Ishikawa (cell line): ENCODE results near the gene KIRREL3.

Source experiments
- CEBPB ChIP-seq: IDR thresholded peaks from 2 replicates; pipeline ENCODE4 v1.6.1; 2012
- CREB1 ChIP-seq: IDR thresholded peaks from 2 replicates; pipeline ENCODE4 v1.6.1; 2012; ENCODE audit warnings: low read depth
- EGR1 ChIP-seq: IDR thresholded peaks from 2 replicates; pipeline ENCODE4 v1.6.1; 2012
- EP300 ChIP-seq: IDR thresholded peaks from 2 replicates; pipeline ENCODE4 v1.6.1; 2012; ENCODE audit warnings: borderline replicate concordance
- FOXM1 ChIP-seq: IDR thresholded peaks from 2 replicates; pipeline ENCODE4 v1.6.1; 2012; ENCODE audit warnings: low read depth, borderline replicate concordance
- MAX ChIP-seq: IDR thresholded peaks from 2 replicates; pipeline ENCODE4 v1.6.1; 2012
- NFIC ChIP-seq: IDR thresholded peaks from 2 replicates; pipeline ENCODE4 v1.6.1; 2012
- RAD21 ChIP-seq: IDR thresholded peaks from 2 replicates; pipeline ENCODE4 v1.6.1; 2012; ENCODE audit warnings: low read depth
- REST ChIP-seq: IDR thresholded peaks from 2 replicates; pipeline ENCODE4 v1.6.1; 2012; ENCODE audit warnings: low read depth, mild to moderate bottlenecking
- TAF1 ChIP-seq: IDR thresholded peaks from 2 replicates; pipeline ENCODE4 v1.6.1; 2012; ENCODE audit warnings: low read depth, mild to moderate bottlenecking
- TCF12 ChIP-seq: IDR thresholded peaks from 2 replicates; pipeline ENCODE4 v1.6.1; 2012; ENCODE audit warnings: low read depth
- TEAD4 ChIP-seq: IDR thresholded peaks from 2 replicates; pipeline ENCODE4 v1.6.1; 2012
- USF1 ChIP-seq: IDR thresholded peaks from 2 replicates; pipeline ENCODE4 v1.6.1; 2012
- YY1 ChIP-seq: IDR thresholded peaks from 2 replicates; pipeline ENCODE4 v1.6.1; 2012; ENCODE audit warnings: low read depth
- ZBTB7A ChIP-seq: IDR thresholded peaks from 2 replicates; pipeline ENCODE4 v1.6.1; 2012; ENCODE audit warnings: low read depth

Gene KIRREL3

GRCh38 chr11:127000291-127000968, at the start of gene KIRREL3:
TSS of gene KIRREL3 (minus strand) at chr11:127000770.
- TF ChIP-seq EP300 (no peak), TCF12 (no peak), USF1 (no peak)

GRCh38 chr11:127050186-127050585, 49.6 kb upstream of the KIRREL3 start:
- TF ChIP-seq MAX (no peak), RAD21 (no peak), NFIC (no peak), FOXM1 (no peak), CEBPB (no peak), EP300 (no peak), YY1 (no peak)

GRCh38 chr11:127049486-127049885, 48.9 kb upstream of the KIRREL3 start:
- TF ChIP-seq EGR1 (no peak), CREB1 (no peak), RAD21 (no peak), CEBPB (no peak), REST (no peak), NFIC (no peak), MAX (no peak), USF1 (no peak), EP300 (no peak), TEAD4 (no peak), ZBTB7A (no peak), YY1 (no peak), TAF1 (no peak), FOXM1 (no peak), TCF12 (no peak)

- no peak for TF ChIP-seq TAF1
- no peak for TF ChIP-seq CREB1
- no peak for TF ChIP-seq REST
- TF ChIP-seq CEBPB: no peak
- TF ChIP-seq RAD21: no peak
- no peak for TF ChIP-seq TEAD4
- no peak for TF ChIP-seq MAX
- no peak for TF ChIP-seq ZBTB7A
- no peak for TF ChIP-seq USF1
These were observed 44.0 kb upstream of the KIRREL3 start for GRCh38 chr11:127044535-127044934.

- TF ChIP-seq REST (no peak), EP300 (no peak), RAD21 (no peak), TAF1 (no peak), FOXM1 (no peak), TCF12 (no peak), TEAD4 (no peak)
These were observed 41.9 kb upstream of the KIRREL3 start for GRCh38 chr11:127042445-127042844.
